Measurements from ENCODE around the gene MLLT11. TPM values are rescaled to one million over a fixed set of nuclear protein-coding genes. Genes with fewer than 3 reads are reported as not detected.
"Not testable (repeated sequence)": the region's sequence is repeated elsewhere in the genome, so short reads cannot be mapped to it uniquely, and the experiment has no call there.

MLLT11 gene
- total RNA-seq, 1 donor from 2014 or later: 4.1 TPM

- no peak for DNase-seq (ENCODE audit: low spot score)
Measured at GRCh38 chr1:151056149-151056548, 4.0 kb upstream of the MLLT11 start.

- DNase-seq (ENCODE audit: low spot score): peak; percentile 74
Measured at GRCh38 chr1:151058692-151059091, 1.5 kb upstream of the MLLT11 start.

- peak; percentile 90 for DNase-seq (ENCODE audit: low spot score)
Measured at GRCh38 chr1:151059109-151060006, 839 bp upstream of the MLLT11 start, which contains the start of gene CDC42SE1. Gene CDC42SE1 (minus strand): TSS chr1:151059622. CDS start chr1:151055730, 3,892 bp downstream.

- DNase-seq (ENCODE audit: low spot score): no peak
Measured at GRCh38 chr1:151060657-151061421, 642 bp downstream of the MLLT11 start.

GRCh38 chr1:151061704-151062103 is 1.5 kb downstream of the MLLT11 start:
- no peak for DNase-seq (ENCODE audit: low spot score)

GRCh38 chr1:151062741-151063371 is 2.7 kb downstream of the MLLT11 start:
- peak; percentile 82 for DNase-seq (ENCODE audit: low spot score)

GRCh38 chr1:151065089-151065645 is 5.0 kb downstream of the MLLT11 start:
- DNase-seq (ENCODE audit: low spot score): no peak

GRCh38 chr1:151067185-151067584 is 7.0 kb downstream of the MLLT11 start:
- DNase-seq (ENCODE audit: low spot score): no peak

GRCh38 chr1:151069103-151069486 is 8.9 kb downstream of the MLLT11 start:
- no peak for DNase-seq (ENCODE audit: low spot score)

- DNase-seq (ENCODE audit: low spot score): peak; percentile 96
Measured at GRCh38 chr1:151070474-151071276, 10.5 kb downstream of the MLLT11 start, which contains the start of gene GABPB2. Gene GABPB2 (plus strand): TSS chr1:151070761. CDS start chr1:151088190, 17,429 bp downstream.

- no peak for DNase-seq (ENCODE audit: low spot score)
Measured at GRCh38 chr1:151072224-151072623, 12.0 kb downstream of the MLLT11 start.

GRCh38 chr1:151085953-151086559 is 25.9 kb downstream of the MLLT11 start:
- DNase-seq (ENCODE audit: low spot score): no peak

- not testable (repeated sequence) for DNase-seq (ENCODE audit: low spot score)
Measured at GRCh38 chr1:151097426-151097825, 37.2 kb downstream of the MLLT11 start.

- no peak for DNase-seq (ENCODE audit: low spot score)
Measured at GRCh38 chr1:151098126-151098525, 37.9 kb downstream of the MLLT11 start.

GRCh38 chr1:151104630-151105029 is 44.4 kb downstream of the MLLT11 start:
- no peak for DNase-seq (ENCODE audit: low spot score)

- DNase-seq (ENCODE audit: low spot score): no peak
Measured at GRCh38 chr1:151106894-151107293, 46.7 kb downstream of the MLLT11 start.

- DNase-seq (ENCODE audit: low spot score): no peak
Measured at GRCh38 chr1:151108331-151108730, 48.1 kb downstream of the MLLT11 start.

- no peak for DNase-seq (ENCODE audit: low spot score)
Measured at GRCh38 chr1:151113877-151114276, 53.7 kb downstream of the MLLT11 start.

All from umbilical cord (tissue), 2 donors.